SK-MEL-5 (cell line): ENCODE data around the gene RPS6KB2. TPM values are rescaled to one million over a fixed set of nuclear protein-coding genes. Genes with fewer than 3 reads are reported as not detected.

Experiments
- DNase-seq: peaks from one replicate; pipeline ENCODE4 v3.0.0-alpha.2; 2016; ENCODE audit warnings: low read depth, low spot score
- in situ Hi-C: cut with HindIII; loops from 2 replicates; pipeline ENCODE4 v1.10.0; 2016; ENCODE audit warnings: low sequenced_read_pairs, high pct_unique_total_duplicates, low pct_unique_long_range_greater_than_20kb
- total RNA-seq: library from RNA; depleted of rRNA; stranded (reverse); fragments of >200 nt; shearing (Covaris generic); gene quantifications from 2 replicates; pipeline ENCODE4 v1.2.3, GENCODE V29; 2014

The RPS6KB2 gene
- total RNA-seq, 1 experiment from 2014 or later: 17.9 TPM

DNA sequence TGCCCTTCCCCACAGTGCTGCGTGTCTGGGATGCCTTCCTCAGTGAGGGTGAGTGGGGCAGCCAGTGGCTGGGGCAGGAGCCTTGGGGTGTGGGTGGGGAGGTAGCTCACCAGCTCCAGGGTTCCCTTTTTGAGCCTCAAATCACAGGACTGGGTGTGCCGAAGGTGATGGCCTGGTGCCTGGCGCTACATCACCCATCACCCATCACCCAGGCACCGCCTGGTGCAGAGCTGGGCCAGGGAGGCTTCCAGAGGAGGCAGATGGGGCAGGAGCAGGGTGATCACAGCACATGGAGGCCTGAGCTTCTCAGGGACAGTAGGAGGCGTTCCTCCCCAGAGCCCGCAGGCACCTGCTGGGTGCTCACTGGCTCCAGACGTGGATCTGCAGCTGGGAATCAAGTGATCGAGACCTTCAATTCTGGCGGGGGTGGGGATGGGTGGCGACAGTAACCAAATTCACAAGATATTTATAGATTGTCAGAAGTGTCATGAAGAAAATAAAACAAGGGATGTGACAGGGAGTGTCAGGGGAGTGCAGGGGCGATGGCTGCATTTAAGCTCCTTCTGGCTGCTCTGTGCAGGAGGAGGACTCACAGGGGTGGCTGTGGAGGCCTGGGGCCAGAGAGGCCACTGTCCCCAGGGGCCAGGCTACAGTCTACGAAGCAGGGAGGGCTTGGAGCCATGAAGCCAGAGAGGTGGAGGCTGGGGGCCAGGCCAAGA lies 21.2 kb upstream of the RPS6KB2 start:
- no peak for DNase-seq
- in situ Hi-C loops: no loop called here

- in situ Hi-C loops: no loop called here
- DNase-seq: no peak
Observed at GRCh38 chr11:67407688-67408163, 20.6 kb upstream of the RPS6KB2 start.

GRCh38 chr11:67408437-67409200 lies 19.7 kb upstream of the RPS6KB2 start:
- no peak for DNase-seq
- in situ Hi-C loops: no loop called here

- in situ Hi-C loops: no loop called here
- no peak for DNase-seq
Observed at GRCh38 chr11:67409261-67409666, 19.0 kb upstream of the RPS6KB2 start.

DNA sequence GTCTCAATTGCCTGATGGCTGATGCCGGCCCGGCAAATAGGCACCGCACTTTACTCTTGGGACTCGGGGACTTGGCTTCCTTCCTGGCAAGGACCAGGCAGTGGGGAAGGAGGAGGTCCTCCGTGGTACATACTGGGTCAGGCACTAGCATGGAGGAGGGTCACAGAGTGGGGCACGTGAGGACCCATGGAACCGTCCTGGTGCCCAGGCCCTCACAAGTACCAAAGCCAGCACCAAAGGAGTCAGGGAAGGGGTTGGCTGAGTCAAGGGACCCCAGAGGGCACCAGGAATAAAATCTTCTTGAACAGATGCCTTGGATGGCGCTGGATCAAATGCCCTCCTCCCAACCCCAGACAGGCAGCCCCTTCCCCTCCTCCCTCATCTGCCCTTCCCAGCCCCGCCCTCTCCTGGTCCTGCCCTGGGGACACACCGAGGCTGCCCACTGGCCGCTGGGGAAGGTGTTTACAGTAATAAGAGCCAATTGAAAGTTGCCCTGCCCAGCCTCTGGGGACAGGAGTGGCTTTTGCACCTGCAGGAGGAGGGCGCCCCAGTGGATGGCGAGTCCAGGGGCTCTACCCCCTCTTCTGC lies 18.4 kb upstream of the RPS6KB2 start:
- in situ Hi-C loops: no loop called here
- DNase-seq: no peak

- in situ Hi-C loops: no loop called here
- DNase-seq: no peak
Observed at GRCh38 chr11:67410369-67410831, 17.9 kb upstream of the RPS6KB2 start.

DNA sequence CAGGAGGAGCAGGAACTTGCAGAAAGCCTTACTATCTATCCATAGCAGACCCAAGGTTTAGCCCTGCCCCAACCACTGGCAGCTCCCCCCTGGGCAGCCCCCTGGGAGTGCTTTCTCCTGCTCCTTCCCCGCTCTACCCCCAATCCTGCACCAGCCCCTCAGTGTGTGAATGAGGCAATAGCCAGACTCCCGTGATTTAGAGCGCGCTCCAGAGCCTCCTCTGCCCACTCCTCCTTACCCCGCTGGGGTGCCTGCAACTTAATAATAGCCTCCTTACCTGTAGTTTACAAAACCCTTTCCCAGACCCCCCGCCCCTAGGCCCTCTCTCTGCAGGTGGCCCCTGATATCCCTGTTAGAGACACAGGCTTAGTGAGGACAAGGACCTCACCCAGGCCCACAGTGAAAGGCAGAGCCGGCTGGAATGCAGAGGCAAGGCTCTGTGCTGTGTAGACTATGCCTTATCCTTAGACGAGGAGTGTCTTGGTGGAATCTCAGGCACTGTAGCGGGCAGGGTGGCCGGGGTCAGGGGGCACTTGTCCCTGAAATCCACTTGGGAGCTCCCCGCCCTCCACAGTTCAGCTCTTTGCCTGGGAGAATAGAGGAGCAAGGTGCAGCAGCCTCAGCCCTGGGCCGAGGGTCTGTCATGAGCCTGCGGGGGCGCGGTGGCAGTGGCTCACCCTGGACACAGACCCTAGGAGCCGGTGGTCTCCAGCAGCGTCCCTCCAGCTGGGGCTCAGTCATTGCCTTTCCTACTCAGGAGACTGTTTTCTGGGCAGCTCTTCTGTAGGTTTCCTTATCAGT lies 17.1 kb upstream of the RPS6KB2 start:
- DNase-seq: no peak
- in situ Hi-C loops: no loop called here

- no peak for DNase-seq
- in situ Hi-C loops: no loop called here
Observed at GRCh38 chr11:67411785-67412152, 16.5 kb upstream of the RPS6KB2 start.

- no peak for DNase-seq
- in situ Hi-C loops: no loop called here
Observed at GRCh38 chr11:67412495-67413179, 15.7 kb upstream of the RPS6KB2 start.

GRCh38 chr11:67413266-67413849 lies 14.9 kb upstream of the RPS6KB2 start:
- in situ Hi-C loops: no loop called here
- DNase-seq: no peak

- DNase-seq: no peak
- in situ Hi-C loops: no loop called here
Observed at GRCh38 chr11:67415501-67416304, 12.6 kb upstream of the RPS6KB2 start, which contains the start of gene CARNS1. CARNS1 (plus strand) TSS chr11:67415678; CDS start chr11:67416200, 522 bp downstream.

DNA sequence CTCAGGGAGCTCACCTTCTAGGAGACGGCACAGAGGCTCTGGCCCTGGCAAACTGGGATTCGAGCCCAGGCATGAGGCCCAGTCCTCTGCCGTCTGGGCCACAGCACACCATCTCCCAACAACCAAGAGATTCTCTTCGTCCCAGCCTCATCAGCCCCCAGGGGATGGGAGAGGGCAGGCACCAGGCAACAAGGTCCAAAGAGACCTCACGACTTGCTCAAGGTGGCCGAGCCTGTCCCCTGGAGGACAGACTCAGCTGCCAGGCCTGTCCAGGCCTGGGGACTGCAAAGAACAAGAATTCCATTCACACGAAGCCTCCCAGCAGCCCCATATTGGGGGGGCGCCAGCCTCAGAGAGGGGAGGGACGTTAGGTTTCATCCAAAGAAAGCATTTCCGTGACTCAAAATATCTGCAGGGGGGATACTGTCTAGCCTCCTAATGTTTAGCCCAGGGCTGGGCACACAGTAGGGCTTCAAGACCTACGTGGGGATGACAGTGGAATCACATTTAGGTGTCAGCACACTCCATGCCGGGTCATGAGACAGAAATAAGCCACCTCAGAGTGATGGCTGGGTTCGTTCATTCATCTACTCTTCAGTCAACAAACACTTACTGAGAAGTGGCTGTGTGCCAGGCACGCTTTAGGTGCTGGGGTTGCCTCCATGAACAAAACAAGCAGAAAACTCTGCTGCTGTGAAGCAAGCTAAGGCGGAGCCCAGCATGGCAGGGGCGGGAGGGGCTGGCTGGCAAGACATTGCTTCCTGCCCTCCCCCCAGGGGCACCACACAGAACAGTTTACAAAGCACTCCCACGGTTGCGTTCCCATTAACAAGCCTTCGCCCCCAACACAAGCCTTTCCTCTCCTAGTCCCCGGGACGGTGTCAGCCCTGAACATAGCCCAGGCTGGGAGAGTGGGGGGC lies 11.6 kb upstream of the RPS6KB2 start:
- in situ Hi-C loops: no loop called here
- no peak for DNase-seq

DNA sequence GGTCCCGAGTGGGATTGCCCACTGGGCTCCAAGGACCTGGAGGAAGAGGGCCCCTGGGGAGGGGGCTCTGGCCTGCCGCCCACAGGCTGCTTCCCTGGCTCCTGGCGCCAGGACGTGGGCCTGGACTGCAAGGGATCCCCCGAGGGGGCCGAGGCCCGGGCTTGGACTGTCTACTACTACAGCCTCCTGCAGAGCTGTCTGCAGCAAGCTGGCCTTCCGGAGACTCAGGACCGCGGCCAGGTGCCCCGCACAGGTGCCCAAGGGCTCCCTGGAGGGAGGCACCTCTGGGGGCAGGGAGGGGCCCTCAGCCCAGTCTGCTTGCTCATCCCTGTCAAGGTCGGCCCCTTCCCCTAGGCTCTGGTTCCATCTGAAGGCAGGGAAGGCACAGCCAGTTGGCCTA lies 10.9 kb upstream of the RPS6KB2 start:
- in situ Hi-C loops: no loop called here
- no peak for DNase-seq

DNA sequence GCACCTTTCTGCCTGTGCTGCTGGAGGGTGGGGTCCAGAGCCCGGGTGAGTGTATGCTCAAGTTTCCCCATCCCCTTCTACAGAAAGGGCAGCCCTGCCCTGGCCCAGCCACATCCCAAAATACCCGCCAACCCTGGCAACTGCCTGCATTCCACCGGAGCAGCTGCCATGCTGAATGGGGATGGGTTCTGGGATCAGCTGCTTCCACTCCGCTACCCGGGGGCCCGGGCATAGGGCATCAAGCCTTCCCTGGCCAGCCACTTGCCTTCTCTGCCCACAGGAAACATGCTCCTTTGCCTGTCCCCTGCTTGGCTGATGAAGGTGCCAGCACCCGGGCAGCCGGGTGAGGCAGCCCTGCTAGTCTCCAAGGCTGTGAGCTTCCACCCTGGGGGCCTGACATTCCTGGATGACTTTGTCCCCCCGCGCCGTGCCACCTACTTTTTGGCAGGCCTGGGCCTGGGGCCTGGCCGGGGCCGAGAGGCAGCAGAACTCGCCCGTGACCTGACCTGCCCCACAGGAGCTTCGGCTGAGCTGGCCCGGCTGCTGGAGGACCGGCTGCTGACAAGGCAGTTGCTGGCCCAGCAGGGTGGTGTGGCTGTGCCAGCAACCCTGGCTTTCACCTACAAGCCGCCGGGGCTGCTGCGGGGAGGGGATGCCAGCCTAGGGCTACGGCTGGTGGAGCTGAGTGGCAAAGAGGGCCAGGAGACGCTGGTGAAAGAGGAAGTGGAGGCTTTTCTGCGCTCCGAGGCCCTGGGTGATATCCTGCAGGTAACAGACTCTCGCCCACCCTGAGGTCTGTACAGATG lies 9.6 kb upstream of the RPS6KB2 start:
- no peak for DNase-seq
- in situ Hi-C loops: no loop called here
